ENCODE results near the gene BOLA3.
"Not testable (repeated sequence)": the region's sequence is repeated elsewhere in the genome, so short reads cannot be mapped to it uniquely, and the experiment has no call there.

Gene BOLA3

GRCh38 chr2:74101574-74102300 lies 46.0 kb downstream of the BOLA3 start:
- DNase-seq, result no peak

DNA sequence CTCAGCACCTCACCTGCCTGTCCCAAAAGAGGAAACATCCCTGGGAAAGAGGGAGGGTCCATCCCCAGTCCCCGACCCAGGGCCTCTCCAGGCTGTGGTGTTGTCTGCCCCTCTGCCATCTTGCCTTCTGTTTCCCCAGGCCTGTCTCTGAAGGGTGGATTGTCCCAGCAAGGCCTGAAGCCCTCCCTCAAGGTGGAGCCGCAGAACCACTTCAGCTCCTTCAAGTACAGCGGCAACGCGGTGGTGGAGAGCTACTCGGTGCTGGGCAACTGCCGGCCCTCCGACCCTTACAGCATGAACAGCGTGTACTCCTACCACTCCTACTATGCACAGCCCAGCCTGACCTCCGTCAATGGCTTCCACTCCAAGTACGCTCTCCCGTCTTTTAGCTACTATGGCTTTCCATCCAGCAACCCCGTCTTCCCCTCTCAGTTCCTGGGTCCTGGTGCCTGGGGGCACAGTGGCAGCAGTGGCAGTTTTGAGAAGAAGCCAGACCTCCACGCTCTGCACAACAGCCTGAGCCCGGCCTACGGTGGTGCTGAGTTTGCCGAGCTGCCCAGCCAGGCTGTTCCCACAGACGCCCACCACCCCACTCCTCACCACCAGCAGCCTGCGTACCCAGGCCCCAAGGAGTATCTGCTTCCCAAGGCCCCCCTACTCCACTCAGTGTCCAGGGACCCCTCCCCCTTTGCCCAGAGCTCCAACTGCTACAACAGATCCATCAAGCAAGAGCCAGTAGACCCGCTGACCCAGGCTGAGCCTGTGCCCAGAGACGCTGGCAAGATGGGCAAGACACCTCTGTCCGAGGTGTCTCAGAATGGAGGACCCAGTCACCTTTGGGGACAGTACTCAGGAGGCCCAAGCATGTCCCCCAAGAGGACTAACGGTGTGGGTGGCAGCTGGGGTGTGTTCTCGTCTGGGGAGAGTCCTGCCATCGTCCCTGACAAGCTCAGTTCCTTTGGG lies 47.2 kb downstream of the BOLA3 start:
- no peak for DNase-seq

- DNase-seq, result no peak
Observed at GRCh38 chr2:74099835-74100234, 47.9 kb downstream of the BOLA3 start.

GRCh38 chr2:74099271-74099670 lies 48.4 kb downstream of the BOLA3 start:
- no peak for DNase-seq

DNA sequence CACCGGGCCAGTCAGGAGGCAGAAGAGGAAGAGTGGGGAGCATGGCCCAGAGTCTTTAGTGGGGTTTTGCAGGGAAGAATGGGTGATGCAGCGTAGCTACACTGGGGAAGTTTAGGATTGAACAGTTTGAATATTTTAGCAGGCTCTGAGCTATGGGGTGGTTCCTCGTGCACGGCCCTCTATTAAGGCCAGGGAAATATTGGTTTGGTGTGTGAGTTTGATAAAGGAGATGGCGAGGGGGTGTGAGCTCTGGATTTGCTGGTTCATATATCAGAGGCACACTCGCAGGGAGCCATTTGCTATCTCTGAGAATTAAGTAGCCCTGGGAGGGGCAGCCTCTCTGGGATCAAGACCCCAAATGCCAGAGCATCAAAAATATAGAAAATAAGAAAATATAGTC lies 50.1 kb downstream of the BOLA3 start:
- no peak for DNase-seq

DNA sequence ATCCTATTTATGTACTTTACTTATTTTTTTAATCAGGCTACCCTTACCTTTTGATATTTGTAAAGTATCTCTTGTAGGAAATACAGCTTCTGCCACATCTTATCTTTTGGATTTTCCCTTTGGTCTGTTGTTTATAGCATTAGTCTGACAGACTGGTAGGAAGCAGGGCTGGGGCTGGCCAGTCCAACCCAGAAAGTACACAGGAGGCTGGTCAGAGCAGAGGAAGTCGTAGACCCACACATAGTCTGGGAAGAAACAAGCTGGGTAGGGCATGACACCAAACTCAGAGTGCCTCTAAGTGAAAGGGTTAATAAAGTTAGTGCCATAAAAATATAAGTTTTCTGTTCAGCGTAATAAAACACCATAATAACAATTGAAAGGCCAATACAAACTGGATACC lies 51.7 kb downstream of the BOLA3 start:
- no peak for DNase-seq

- DNase-seq, result no peak
Observed at GRCh38 chr2:74095632-74096031, 52.1 kb downstream of the BOLA3 start.

GRCh38 chr2:74094291-74094690 lies 53.4 kb downstream of the BOLA3 start:
- DNase-seq, result no peak

GRCh38 chr2:74093840-74094239 lies 53.9 kb downstream of the BOLA3 start:
- DNase-seq, result no peak

- no peak for DNase-seq
Observed at GRCh38 chr2:74093426-74093825, 54.3 kb downstream of the BOLA3 start.

DNA sequence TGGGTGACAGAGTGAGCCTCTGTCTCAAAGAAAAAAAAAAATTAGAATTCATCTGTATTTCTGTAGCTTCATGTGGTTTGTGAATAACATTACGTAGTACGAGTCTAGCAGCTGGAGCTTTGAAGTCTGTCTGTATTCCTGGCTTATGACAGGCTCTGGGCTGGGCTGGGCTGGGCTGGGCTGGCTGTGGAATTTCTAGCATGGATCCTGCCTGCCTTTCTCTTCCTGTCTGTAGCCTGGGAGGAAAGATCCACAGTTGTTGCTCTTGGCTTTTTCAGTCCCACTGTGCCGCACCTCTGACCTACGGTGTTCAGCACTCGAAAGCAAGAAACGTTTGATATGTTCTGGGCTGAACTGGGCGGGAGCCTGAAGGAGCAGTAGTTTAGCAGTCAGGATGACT lies 55.4 kb downstream of the BOLA3 start:
- no peak for DNase-seq

DNA sequence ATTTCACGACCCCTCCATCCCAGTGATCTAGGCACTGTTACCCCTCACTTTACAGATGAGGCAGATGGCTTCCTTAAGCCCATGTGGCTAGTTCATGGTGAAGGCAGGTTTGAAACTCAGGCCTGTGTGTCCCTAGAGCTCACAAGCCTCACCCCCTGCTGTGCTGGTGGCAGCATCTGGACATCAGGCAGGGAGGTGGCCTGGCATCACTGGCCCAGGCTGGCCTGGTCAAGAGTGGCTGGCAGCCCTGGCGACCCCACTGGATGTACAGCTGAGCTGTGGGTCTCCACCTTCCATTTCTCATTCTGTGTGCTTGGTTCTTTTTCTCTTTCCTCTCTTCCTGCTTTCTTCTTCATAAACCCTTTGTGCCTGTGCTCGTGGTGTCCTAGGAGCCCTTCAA lies 56.3 kb downstream of the BOLA3 start:
- no peak for DNase-seq

DNA sequence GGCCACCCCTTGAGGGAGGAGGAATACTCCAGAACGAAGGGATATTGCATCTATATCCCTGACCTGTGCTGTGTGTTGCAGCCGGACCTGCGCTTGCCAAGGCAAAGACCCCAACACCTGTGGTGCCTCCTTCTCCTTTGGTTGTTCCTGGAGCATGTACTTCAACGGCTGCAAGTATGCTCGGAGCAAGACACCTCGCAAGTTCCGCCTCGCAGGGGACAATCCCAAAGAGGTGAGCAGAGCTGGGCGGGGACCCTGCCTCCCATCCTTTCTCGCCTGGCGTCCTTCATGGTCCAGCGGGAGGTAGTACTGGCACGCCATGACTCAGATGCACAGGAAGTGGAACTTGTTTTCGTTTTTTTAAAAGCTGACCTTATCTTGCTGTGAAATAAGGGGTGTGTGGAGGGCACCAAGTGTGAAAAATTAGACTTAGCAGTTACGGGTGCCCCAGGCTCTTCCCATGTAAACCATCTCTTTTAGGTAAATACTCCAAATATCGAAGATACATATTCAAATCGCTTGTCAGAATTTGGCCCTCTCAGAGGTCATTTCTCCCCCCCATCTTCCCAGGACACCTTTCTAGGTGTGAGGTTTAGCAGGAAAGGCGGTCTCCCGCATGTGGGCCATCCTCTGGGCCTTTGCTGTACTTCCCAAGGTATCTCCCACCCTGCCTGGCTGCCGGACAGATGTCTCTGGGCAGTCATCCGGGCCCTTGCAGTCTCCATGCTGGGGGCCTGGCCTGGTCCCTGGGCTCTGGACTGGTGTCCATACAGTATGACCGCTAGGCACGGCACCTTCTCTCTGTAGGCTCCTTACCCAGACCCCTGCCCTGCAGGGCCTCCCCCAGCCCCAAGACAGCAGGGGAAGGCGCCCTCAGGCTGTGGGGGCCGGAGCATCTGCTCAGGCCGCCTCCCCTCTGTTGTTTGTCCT lies 57.6 kb downstream of the BOLA3 start:
- DNase-seq, result no peak

- DNase-seq, result not testable (repeated sequence)
Observed at GRCh38 chr2:74088676-74089075, 59.0 kb downstream of the BOLA3 start.

DNA sequence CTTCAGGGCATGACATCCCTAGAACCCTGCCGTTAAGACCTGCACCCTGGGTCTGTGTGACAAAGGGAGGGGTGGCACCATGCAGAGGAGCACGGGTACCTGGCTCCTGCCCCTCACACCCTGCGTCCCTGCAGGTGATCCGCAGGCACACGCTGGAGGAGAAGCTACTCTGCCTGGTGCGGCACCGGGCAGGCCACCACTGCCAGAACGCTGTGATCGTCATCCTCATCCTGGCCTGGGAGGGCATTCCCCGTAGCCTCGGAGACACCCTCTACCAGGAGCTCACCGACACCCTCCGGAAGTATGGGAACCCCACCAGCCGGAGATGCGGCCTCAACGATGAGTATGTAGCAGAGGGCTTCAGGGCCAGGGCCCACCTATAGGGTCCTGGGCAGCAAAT lies 60.0 kb downstream of the BOLA3 start:
- no peak for DNase-seq

DNA sequence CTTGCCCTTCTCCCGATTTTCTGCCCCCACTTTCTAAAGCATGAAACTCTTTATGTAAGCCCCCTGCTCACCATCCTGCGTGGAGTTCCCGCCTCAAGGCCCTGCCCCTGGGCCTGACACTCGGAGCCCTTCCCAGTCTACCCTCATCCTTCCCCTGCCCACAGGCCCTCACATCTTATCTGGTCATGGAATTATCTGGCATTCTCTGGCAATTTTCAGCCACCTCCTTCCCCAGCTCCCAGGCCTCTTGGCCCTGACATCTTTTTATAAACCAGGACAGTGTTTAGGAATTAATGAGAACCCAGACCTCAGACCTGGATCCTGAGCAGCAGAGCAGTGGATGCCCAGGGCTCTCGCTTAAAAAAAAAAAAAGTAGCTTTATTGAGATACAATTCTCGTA lies 61.7 kb downstream of the BOLA3 start:
- no peak for DNase-seq
